H9 (cell line): Measurements from ENCODE around the gene IQCK. TPM values are rescaled to one million over a fixed set of nuclear protein-coding genes. Genes with fewer than 3 reads are reported as not detected.

Experiments used
- DNase-seq: peaks from one replicate; pipeline ENCODE4 v3.0.0-alpha.2; 2017
- H2AFZ ChIP-seq: one replicate; pipeline ENCODE4 v1.6.1; 2013; ENCODE audit warnings: mild to moderate bottlenecking, low read length, control low read depth, moderate library complexity
- H2AK5ac ChIP-seq: 2 replicates; pipeline ENCODE4 v1.6.1; 2013; ENCODE audit warnings: low read length, control low read depth, mixed read lengths; ENCODE audit not compliant: insufficient read length
- H2BK120ac ChIP-seq: one replicate; pipeline ENCODE4 v1.6.1; 2013; ENCODE audit warnings: low read depth, mild to moderate bottlenecking, low read length, control low read depth, inconsistent platforms; ENCODE audit not compliant: poor library complexity, severe bottlenecking
- H2BK12ac ChIP-seq: 2 replicates; pipeline ENCODE4 v1.6.1; 2013; ENCODE audit warnings: low read length, control low read depth, mixed read lengths, low read depth; ENCODE audit not compliant: insufficient read length
- H2BK15ac ChIP-seq: 2 replicates; pipeline ENCODE4 v1.6.1; 2013; ENCODE audit warnings: low read depth, low read length, control low read depth
- H2BK20ac ChIP-seq: one replicate; pipeline ENCODE4 v1.6.1; 2013; ENCODE audit warnings: low read depth, mild to moderate bottlenecking, low read length, control low read depth, inconsistent platforms; ENCODE audit not compliant: poor library complexity, severe bottlenecking
- H2BK5ac ChIP-seq: 2 replicates; pipeline ENCODE4 v1.6.1; 2013; ENCODE audit warnings: low read length, control low read depth, mixed read lengths; ENCODE audit not compliant: insufficient read length
- H3K14ac ChIP-seq: 2 replicates; pipeline ENCODE4 v1.6.1; 2013; ENCODE audit warnings: low read length, control low read depth; ENCODE audit not compliant: insufficient read depth
- H3K18ac ChIP-seq: 2 replicates; pipeline ENCODE4 v1.6.1; 2013; ENCODE audit warnings: low read depth, mild to moderate bottlenecking, mixed read lengths, low read length, control low read depth; ENCODE audit not compliant: insufficient read length
- H3K23ac ChIP-seq: 2 replicates; pipeline ENCODE4 v1.6.1; 2013; ENCODE audit warnings: low read length, control low read depth, mixed read lengths, low read depth; ENCODE audit not compliant: insufficient read length
- H3K23me2 ChIP-seq: 2 replicates; pipeline ENCODE4 v1.6.1; 2013; ENCODE audit warnings: low read depth, mild to moderate bottlenecking, mixed read lengths, low read length, control low read depth; ENCODE audit not compliant: insufficient read length, poor library complexity, severe bottlenecking
- H3K27ac ChIP-seq: 2 replicates; pipeline ENCODE4 v1.5.1; 2013; ENCODE audit warnings: low read length, control low read depth, mixed read lengths, low read depth; ENCODE audit not compliant: insufficient read length
- H3K27me3 ChIP-seq: 2 replicates; pipeline ENCODE4 v1.6.1; 2013; ENCODE audit warnings: low read length, control low read depth, inconsistent platforms; ENCODE audit not compliant: insufficient read depth
- H3K4ac ChIP-seq: 2 replicates; pipeline ENCODE4 v1.6.1; 2013; ENCODE audit warnings: low read depth, mild to moderate bottlenecking, control low read depth, inconsistent platforms, low read length, moderate library complexity
- H3K4me1 ChIP-seq: 2 replicates; pipeline ENCODE4 v1.6.1; 2013; ENCODE audit warnings: low read length, control low read depth, inconsistent platforms; ENCODE audit not compliant: insufficient read depth
- H3K4me2 ChIP-seq: 2 replicates; pipeline ENCODE4 v1.6.1; 2013; ENCODE audit warnings: low read length, control low read depth, mixed read lengths; ENCODE audit not compliant: insufficient read length, insufficient read depth
- H3K56ac ChIP-seq: 2 replicates; pipeline ENCODE4 v1.6.1; 2013; ENCODE audit warnings: low read depth, mild to moderate bottlenecking, mixed read lengths, low read length, control low read depth; ENCODE audit not compliant: insufficient read length
- H3K79me1 ChIP-seq: 2 replicates; pipeline ENCODE4 v1.6.1; 2013; ENCODE audit warnings: low read depth, mild to moderate bottlenecking, moderate library complexity, low read length, control low read depth, inconsistent platforms; ENCODE audit not compliant: insufficient read depth, poor library complexity, severe bottlenecking
- H3K79me2 ChIP-seq: 2 replicates; pipeline ENCODE4 v1.6.1; 2013; ENCODE audit warnings: low read length, control low read depth, inconsistent platforms; ENCODE audit not compliant: insufficient read depth
- H3K9ac ChIP-seq: 2 replicates; pipeline ENCODE4 v1.6.1; 2013; ENCODE audit warnings: low read length, control low read depth, mixed read lengths; ENCODE audit not compliant: insufficient read length; ENCODE audit errors: extremely low read depth
- H3K9me3 ChIP-seq: one replicate; pipeline ENCODE4 v1.6.1; 2013; ENCODE audit warnings: low read depth, low read length, inconsistent platforms; ENCODE audit not compliant: control insufficient read depth
- H3T11ph ChIP-seq: one replicate; pipeline ENCODE4 v1.6.1; 2013; ENCODE audit warnings: mild to moderate bottlenecking, low read length, control low read depth, inconsistent platforms
- H4K20me1 ChIP-seq: one replicate; pipeline ENCODE4 v1.6.1; 2013; ENCODE audit not compliant: control insufficient read depth, insufficient read length, insufficient read depth
- H4K5ac ChIP-seq: 2 replicates; pipeline ENCODE4 v1.6.1; 2013; ENCODE audit warnings: low read depth, mild to moderate bottlenecking, mixed read lengths, low read length, control low read depth; ENCODE audit not compliant: insufficient read length
- H4K8ac ChIP-seq: replicated peaks from 2 replicates; pipeline ENCODE4 v1.6.1; 2013; ENCODE audit warnings: low read length, control low read depth, mixed read lengths, low read depth; ENCODE audit not compliant: insufficient read length
- H4K91ac ChIP-seq: 2 replicates; pipeline ENCODE4 v1.6.1; 2013; ENCODE audit warnings: low read depth, mild to moderate bottlenecking, moderate library complexity, mixed read lengths, low read length, control low read depth; ENCODE audit not compliant: insufficient read length
- H3K27ac Mint-ChIP-seq, 3 experiments: 2 replicates in 2 of 3; 3 replicates in 1 of 3; pipeline ENCODE4 v1.8.0; 2020 to 2021; ENCODE audit warnings: mixed read lengths in 3 of 3, mild to moderate bottlenecking in 1 of 3, moderate library complexity in 1 of 3
- H3K27me3 Mint-ChIP-seq: 2 replicates; pipeline ENCODE4 v1.8.0; 2021; ENCODE audit warnings: low read depth, mild to moderate bottlenecking, moderate library complexity, mixed read lengths
- H3K36me3 Mint-ChIP-seq, 3 experiments: 2 replicates in 2 of 3; 3 replicates in 1 of 3; pipeline ENCODE4 v1.8.0; 2020 to 2021; ENCODE audit warnings: low read depth in 3 of 3, mixed read lengths in 3 of 3; ENCODE audit not compliant: insufficient read depth in 1 of 3
- H3K4me1 Mint-ChIP-seq, 2 experiments: 2 replicates each; pipeline ENCODE4 v1.8.0; 2020; ENCODE audit warnings: mixed read lengths in 2 of 2
- H3K4me3 Mint-ChIP-seq, 2 experiments: 2 replicates in 1 of 2; 3 replicates in 1 of 2; pipeline ENCODE4 v1.8.0; 2020 to 2021; ENCODE audit warnings: mild to moderate bottlenecking in 2 of 2, mixed read lengths in 2 of 2, moderate library complexity in 1 of 2
- H3K9me3 Mint-ChIP-seq, 2 experiments: 2 replicates in 1 of 2; 3 replicates in 1 of 2; pipeline ENCODE4 v1.8.0; 2020; ENCODE audit warnings: mild to moderate bottlenecking in 2 of 2, mixed read lengths in 2 of 2, moderate library complexity in 1 of 2
- CTCF ChIP-seq: fragments of 200-600 bp; sonication (generic); conservative IDR thresholded peaks from 3 replicates; pipeline ENCODE4 v1.8.0; 2021; ENCODE audit warnings: antibody characterized with exemption, mild to moderate bottlenecking
- WGBS: extraction: QIAGEN DNeasy Blood & Tissue Kit; methylation state at CpG from one replicate; pipeline ENCODE4 v1.1.7; 2013; ENCODE audit warnings: missing lambda C conversion rate, low lambda C conversion rate, mixed read lengths; ENCODE audit not compliant: insufficient read length; ENCODE audit errors: extremely low coverage; 5-methylcytosine and 5-hydroxymethylcytosine counted together
- total RNA-seq: library from RNA; stranded (reverse); gene quantifications from 2 replicates; pipeline ENCODE4 v1.2.1, GENCODE V29; 2021

Gene IQCK
- total RNA-seq, 1 experiment from 2014 or later, result 9.0 TPM

GRCh38 chr16:19690196-19690595, 27.9 kb upstream of the IQCK start:
- Histone ChIP-seq H3T11ph (no peak overlapping the region), H3K4me1 (no peaks in the 10 kb centered on the region), H3K56ac (no peak overlapping the region), H2BK120ac (no peak overlapping the region), H3K79me2 (no peaks in the 10 kb centered on the region), H4K20me1 (no peaks in the 10 kb centered on the region), H3K23me2 (no peaks in the 10 kb centered on the region), H2BK20ac (no peak overlapping the region), H2BK15ac (no peak overlapping the region), H4K91ac (no peak overlapping the region), H3K4me2 (no peak overlapping the region), H3K18ac (no peak overlapping the region), H3K9me3 (no peaks in the 10 kb centered on the region), H3K4ac (no peak overlapping the region), H3K23ac (no peak overlapping the region), H2AK5ac (no peak overlapping the region), H3K79me1 (no peaks in the 10 kb centered on the region), H4K8ac (no peak overlapping the region), H2AFZ (no peak overlapping the region), H2BK5ac (no peak overlapping the region), H3K9ac (no peak overlapping the region), H4K5ac (no peak overlapping the region), H3K27me3 (no peaks in the 10 kb centered on the region), H2BK12ac (no peak overlapping the region), H3K27ac (no peak overlapping the region), H3K14ac (no peak overlapping the region)
- DNase-seq, result no peak
- H3K4me1 Mint-ChIP-seq, result peaks cover 4 to 10% of the 10 kb centered on the region in 2 experiments
- TF ChIP-seq CTCF, result no peak
- peaks cover 1 to 4% of the 10 kb centered on the region in 2 experiments; a peak in 3 of 5 replicates for H3K9me3 Mint-ChIP-seq
- WGBS, result no CpG with 5 or more reads among the region's 4 CpGs
- H3K27me3 Mint-ChIP-seq, result no peaks in the 10 kb centered on the region
- H3K36me3 Mint-ChIP-seq, result peaks cover 20 to 61% (median 57%) of the 10 kb centered on the region in 3 experiments; a peak in 6 of 7 replicates
- no peak overlapping the region for H3K4me3 Mint-ChIP-seq
- H3K27ac Mint-ChIP-seq, result no peak overlapping the region
